ENCODE data around the gene ZNF282.

Gene ZNF282

DNA sequence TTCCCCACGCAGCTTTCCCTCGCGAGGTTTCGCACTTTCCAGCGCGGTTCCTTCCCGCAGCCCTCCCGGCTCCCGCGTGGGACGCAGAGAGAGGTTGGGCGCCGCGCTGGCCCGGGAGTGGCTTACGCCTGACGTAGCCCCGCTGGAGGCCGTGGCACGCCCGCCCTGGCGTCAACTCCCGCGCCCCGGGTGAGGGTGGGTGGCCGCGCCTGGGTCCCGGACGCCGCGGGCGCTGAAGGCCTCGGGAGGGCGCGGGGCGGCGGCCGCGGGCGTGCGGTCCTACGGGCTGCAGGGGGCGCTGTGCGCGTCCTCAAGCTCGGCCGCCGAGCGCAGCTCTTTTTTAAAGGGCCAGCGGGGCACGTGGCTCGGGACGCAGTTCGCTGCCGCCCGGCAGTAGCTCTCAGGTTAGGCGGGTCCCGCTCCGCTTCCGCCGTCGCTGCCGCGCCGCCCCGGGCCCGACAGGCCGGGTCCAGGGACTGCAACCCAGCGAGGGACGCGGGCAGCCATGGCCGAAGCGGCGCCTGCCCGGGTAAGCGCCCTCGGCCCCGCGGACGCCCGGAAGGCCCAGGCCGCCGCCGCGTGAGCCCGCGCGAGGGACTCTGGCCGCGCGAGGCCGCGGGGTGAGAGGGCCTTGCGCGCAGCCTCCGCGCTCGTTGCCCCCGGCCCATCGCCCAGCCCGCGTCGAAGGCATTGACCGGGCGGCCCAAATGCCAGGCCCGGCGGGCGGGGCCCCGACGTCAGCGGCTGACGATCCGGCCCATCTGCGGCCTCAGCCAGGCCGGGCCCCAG is 66.7 kb downstream of the ZNF282 start, which contains the start of gene ZNF783 (continued):
- TF ChIP-seq ZNF704 (tag by site-specific recombination; IDR thresholded peaks at IDR 0.05) (no peak), ZNF560 (tag by site-specific recombination; IDR thresholded peaks at IDR 0.05; ENCODE audit: borderline replicate concordance) (no peak), BCL6B (tag by site-specific recombination; IDR thresholded peaks at IDR 0.05) (no peak), ZNF138 (tag by site-specific recombination; IDR thresholded peaks at IDR 0.05; ENCODE audit: borderline replicate concordance) (no peak), ZNF133 (tag by site-specific recombination; IDR thresholded peaks at IDR 0.05) (no peak), ELK4 (IDR thresholded peaks at IDR 0.05; ENCODE audit: borderline replicate concordance, low read depth, low read length) (no peak), ZNF341 (tag by site-specific recombination; IDR thresholded peaks at IDR 0.05; ENCODE audit: low read depth) (no peak), HOXD13 (CRISPR knock-in tag; IDR thresholded peaks at IDR 0.05; ENCODE audit: borderline replicate concordance) (no peak), MEIS1 (CRISPR knock-in tag; IDR thresholded peaks at IDR 0.05; ENCODE audit: borderline replicate concordance) (no peak; the same call in 1 of the 2 replicates), ZFP37 (tag by site-specific recombination; IDR thresholded peaks at IDR 0.05) (no peak), ZNF23 (tag by site-specific recombination; IDR thresholded peaks at IDR 0.05; ENCODE audit: borderline replicate concordance) (no peak), ZNF114 (tag by site-specific recombination; IDR thresholded peaks at IDR 0.05) (no peak), ZNF747 (tag by site-specific recombination; IDR thresholded peaks at IDR 0.05) (no peak), ZNF549 (tag by site-specific recombination; IDR thresholded peaks at IDR 0.05) (no peak), BCL11B (tag by site-specific recombination; IDR thresholded peaks at IDR 0.05; ENCODE audit: low read depth) (no peak), ZNF792 (tag by site-specific recombination; IDR thresholded peaks at IDR 0.05) (no peak), ZNF530 (tag by site-specific recombination; IDR thresholded peaks at IDR 0.05; ENCODE audit: low read depth) (no peak), WT1 (tag by site-specific recombination; IDR thresholded peaks at IDR 0.05) (no peak), ZBTB20 (tag by site-specific recombination; IDR thresholded peaks at IDR 0.05) (peak; percentile 91), KLF16 (tag by site-specific recombination; IDR thresholded peaks at IDR 0.05) (no peak), AEBP2 (tag by site-specific recombination; IDR thresholded peaks at IDR 0.05; ENCODE audit: borderline replicate concordance) (no peak), ZNF175 (tag by site-specific recombination; IDR thresholded peaks at IDR 0.05) (no peak), EGR2 (tag by site-specific recombination; IDR thresholded peaks at IDR 0.05; ENCODE audit: low read depth) (peak; percentile 83; the same call in 1 of the 2 replicates), PRDM10 (tag by site-specific recombination; IDR thresholded peaks at IDR 0.05) (0 out of 2 replicates have a peak, but pooled peaks have one; percentile 20)
- TF ChIP-seq, protein P1, sequence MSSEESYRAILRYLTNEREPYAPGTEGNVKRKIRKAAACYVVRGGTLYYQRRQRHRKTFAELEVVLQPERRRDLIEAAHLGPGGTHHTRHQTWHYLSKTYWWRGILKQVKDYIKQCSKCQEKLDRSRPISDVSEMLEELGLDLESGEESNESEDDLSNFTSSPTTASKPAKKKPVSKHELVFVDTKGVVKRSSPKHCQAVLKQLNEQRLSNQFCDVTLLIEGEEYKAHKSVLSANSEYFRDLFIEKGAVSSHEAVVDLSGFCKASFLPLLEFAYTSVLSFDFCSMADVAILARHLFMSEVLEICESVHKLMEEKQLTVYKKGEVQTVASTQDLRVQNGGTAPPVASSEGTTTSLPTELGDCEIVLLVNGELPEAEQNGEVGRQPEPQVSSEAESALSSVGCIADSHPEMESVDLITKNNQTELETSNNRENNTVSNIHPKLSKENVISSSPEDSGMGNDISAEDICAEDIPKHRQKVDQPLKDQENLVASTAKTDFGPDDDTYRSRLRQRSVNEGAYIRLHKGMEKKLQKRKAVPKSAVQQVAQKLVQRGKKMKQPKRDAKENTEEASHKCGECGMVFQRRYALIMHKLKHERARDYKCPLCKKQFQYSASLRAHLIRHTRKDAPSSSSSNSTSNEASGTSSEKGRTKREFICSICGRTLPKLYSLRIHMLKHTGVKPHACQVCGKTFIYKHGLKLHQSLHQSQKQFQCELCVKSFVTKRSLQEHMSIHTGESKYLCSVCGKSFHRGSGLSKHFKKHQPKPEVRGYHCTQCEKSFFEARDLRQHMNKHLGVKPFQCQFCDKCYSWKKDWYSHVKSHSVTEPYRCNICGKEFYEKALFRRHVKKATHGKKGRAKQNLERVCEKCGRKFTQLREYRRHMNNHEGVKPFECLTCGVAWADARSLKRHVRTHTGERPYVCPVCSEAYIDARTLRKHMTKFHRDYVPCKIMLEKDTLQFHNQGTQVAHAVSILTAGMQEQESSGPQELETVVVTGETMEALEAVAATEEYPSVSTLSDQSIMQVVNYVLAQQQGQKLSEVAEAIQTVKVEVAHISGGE (tag by site-specific recombination; conservative IDR thresholded peaks at IDR 0.05; ENCODE audit: low read depth), result no peak

Measured in HEK293 (cell line).